Neural crest cell (in vitro differentiated cells): Measurements from ENCODE around the gene LPP. TPM values are rescaled to one million over a fixed set of nuclear protein-coding genes. Genes with fewer than 3 reads are reported as not detected.

Experiments used
- DNase-seq: peaks from one replicate; pipeline ENCODE4 v3.0.0; 2021; ENCODE audit warnings: low read depth, mixed read lengths, low spot score
- H3K27ac Mint-ChIP-seq: one replicate; pipeline ENCODE4 v1.8.0; 2021; ENCODE audit warnings: mild to moderate bottlenecking, mixed read lengths; ENCODE audit not compliant: unreplicated experiment
- H3K27me3 Mint-ChIP-seq: 2 replicates; pipeline ENCODE4 v1.8.0; 2021; ENCODE audit warnings: low read depth, mild to moderate bottlenecking, mixed read lengths
- H3K36me3 Mint-ChIP-seq: 2 replicates; pipeline ENCODE4 v1.8.0; 2021; ENCODE audit warnings: low read depth, mild to moderate bottlenecking, mixed read lengths
- H3K4me1 Mint-ChIP-seq: 2 replicates; pipeline ENCODE4 v1.8.0; 2021; ENCODE audit warnings: mixed read lengths
- H3K4me3 Mint-ChIP-seq: one replicate; pipeline ENCODE4 v1.8.0; 2021; ENCODE audit warnings: mild to moderate bottlenecking, mixed read lengths
- H3K9me3 Mint-ChIP-seq: 2 replicates; pipeline ENCODE4 v1.8.0; 2021; ENCODE audit warnings: mixed read lengths
- CTCF ChIP-seq: fragments of 200-600 bp; sonication (generic); conservative IDR thresholded peaks from 2 replicates; pipeline ENCODE4 v1.5.0; 2021; ENCODE audit warnings: antibody characterized with exemption, mild to moderate bottlenecking
- total RNA-seq: library from RNA; stranded (reverse); gene quantifications from 2 replicates; pipeline ENCODE4 v1.2.1, GENCODE V29; 2021

LPP gene
- total RNA-seq, 1 donor from 2014 or later: 38.7 TPM

GRCh38 chr3:188287762-188288505, 134.0 kb downstream of the LPP start:
- Mint-ChIP-seq H3K4me1 (peaks cover 52% of the 10 kb centered on the region), H3K27ac (peak overlapping the region; percentile 25), H3K27me3 (no peaks in the 10 kb centered on the region), H3K4me3 (no peak overlapping the region), H3K36me3 (peaks cover 5% of the 10 kb centered on the region), H3K9me3 (peaks cover 3% of the 10 kb centered on the region)
- no peak for TF ChIP-seq CTCF
- no peak for DNase-seq

GRCh38 chr3:188292251-188292650, 138.3 kb downstream of the LPP start:
- Mint-ChIP-seq H3K4me3 (no peak overlapping the region), H3K27ac (no peak overlapping the region), H3K36me3 (peaks cover 5% of the 10 kb centered on the region), H3K9me3 (peaks cover 3% of the 10 kb centered on the region), H3K4me1 (peaks cover 57% of the 10 kb centered on the region), H3K27me3 (no peaks in the 10 kb centered on the region)
- TF ChIP-seq CTCF: no peak
- DNase-seq: no peak

- peaks cover 55% of the 10 kb centered on the region for H3K4me1 Mint-ChIP-seq
- no peak for TF ChIP-seq CTCF
- H3K27me3 Mint-ChIP-seq: no peaks in the 10 kb centered on the region
- no peak overlapping the region for H3K4me3 Mint-ChIP-seq
- no peak overlapping the region for H3K27ac Mint-ChIP-seq
- DNase-seq: no peak
- peaks cover 3% of the 10 kb centered on the region for H3K9me3 Mint-ChIP-seq
- peaks cover 5% of the 10 kb centered on the region for H3K36me3 Mint-ChIP-seq
Observed at GRCh38 chr3:188292827-188293226, 138.9 kb downstream of the LPP start.

- Mint-ChIP-seq H3K27ac (no peak overlapping the region), H3K9me3 (peaks cover 3% of the 10 kb centered on the region), H3K4me3 (no peak overlapping the region), H3K27me3 (no peaks in the 10 kb centered on the region), H3K36me3 (peaks cover 5% of the 10 kb centered on the region), H3K4me1 (peaks cover 65% of the 10 kb centered on the region)
- DNase-seq: no peak
- no peak for TF ChIP-seq CTCF
Observed at GRCh38 chr3:188294113-188294512, 140.2 kb downstream of the LPP start.

- TF ChIP-seq CTCF: no peak
- no peak for DNase-seq
- Mint-ChIP-seq H3K9me3 (peaks cover 3% of the 10 kb centered on the region), H3K27ac (peak overlapping the region; percentile 88), H3K4me3 (peak overlapping the region; percentile 60), H3K4me1 (peaks cover 71% of the 10 kb centered on the region), H3K36me3 (peaks cover 5% of the 10 kb centered on the region), H3K27me3 (no peaks in the 10 kb centered on the region)
Observed at GRCh38 chr3:188294823-188295487, 141.0 kb downstream of the LPP start.
